ENCODE results near the gene RALGPS2. TPM values are rescaled to one million over a fixed set of nuclear protein-coding genes. Genes with fewer than 3 reads are reported as not detected.

Gene RALGPS2
- total and polyA plus RNA-seq, 2 of the 13 experiments (the other 11 are each of a cell fraction or from before 2014, with no cell fraction given), result 15.6 to 36.0 TPM

DNA sequence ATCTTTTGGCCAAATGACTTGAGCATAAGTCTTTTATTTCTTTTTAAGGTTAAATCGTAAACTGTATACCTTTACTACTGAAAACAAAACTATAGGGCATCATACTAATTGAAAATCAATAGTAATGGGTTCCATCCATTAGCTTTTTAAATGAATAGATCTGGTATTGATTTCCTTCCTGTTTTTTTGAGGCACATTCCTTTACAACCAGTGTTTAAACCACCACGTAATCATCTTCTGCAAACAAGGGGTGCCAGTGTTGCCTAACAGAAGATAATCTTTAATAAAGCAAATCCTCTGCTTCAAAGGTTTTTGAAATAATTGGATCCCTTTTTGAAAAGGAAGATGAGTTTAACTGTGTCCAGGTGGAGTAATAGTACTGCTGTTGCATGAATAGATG is 194.5 kb downstream of the RALGPS2 start (continued):
- TF ChIP-seq, protein P1, sequence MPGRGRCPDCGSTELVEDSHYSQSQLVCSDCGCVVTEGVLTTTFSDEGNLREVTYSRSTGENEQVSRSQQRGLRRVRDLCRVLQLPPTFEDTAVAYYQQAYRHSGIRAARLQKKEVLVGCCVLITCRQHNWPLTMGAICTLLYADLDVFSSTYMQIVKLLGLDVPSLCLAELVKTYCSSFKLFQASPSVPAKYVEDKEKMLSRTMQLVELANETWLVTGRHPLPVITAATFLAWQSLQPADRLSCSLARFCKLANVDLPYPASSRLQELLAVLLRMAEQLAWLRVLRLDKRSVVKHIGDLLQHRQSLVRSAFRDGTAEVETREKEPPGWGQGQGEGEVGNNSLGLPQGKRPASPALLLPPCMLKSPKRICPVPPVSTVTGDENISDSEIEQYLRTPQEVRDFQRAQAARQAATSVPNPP (CRISPR knock-in tag; IDR thresholded peaks at IDR 0.05), result no peak
- TF ChIP-seq CEBPG (CRISPR knock-in tag; IDR thresholded peaks at IDR 0.05) (peak; percentile 91), ZNF329 (CRISPR knock-in tag; IDR thresholded peaks at IDR 0.05; ENCODE audit: low read depth) (no peak), KLF13 (CRISPR knock-in tag; IDR thresholded peaks at IDR 0.05) (no peak), KLF12 (CRISPR knock-in tag; IDR thresholded peaks at IDR 0.05; ENCODE audit: borderline replicate concordance) (no peak), ZNF660 (CRISPR knock-in tag; IDR thresholded peaks at IDR 0.05; ENCODE audit: borderline replicate concordance, low read depth) (no peak), PAX8 (CRISPR knock-in tag; IDR thresholded peaks at IDR 0.05; ENCODE audit: borderline replicate concordance) (no peak), FOXP1 (IDR thresholded peaks at IDR 0.05) (no peak), FOXP1 (CRISPR knock-in tag; IDR thresholded peaks at IDR 0.05) (peak; percentile 92; the same call in 1 of the 2 replicates), HDAC6 (IDR thresholded peaks at IDR 0.05; ENCODE audit: low read depth, low read length) (no peak), ZNF761 (CRISPR knock-in tag; conservative IDR thresholded peaks at IDR 0.05) (no peak), ZMAT3 (CRISPR knock-in tag; conservative IDR thresholded peaks at IDR 0.05) (no peak), IKZF1 (IDR thresholded peaks at IDR 0.05) (no peak), KDM5B (CRISPR knock-in tag; IDR thresholded peaks at IDR 0.05; ENCODE audit: borderline replicate concordance) (no peak), YY1 (IDR thresholded peaks at IDR 0.05; ENCODE audit: insufficient read depth, insufficient replicate concordance, low read depth, low read length) (no peak)
- TF ChIP-seq, protein P2, sequence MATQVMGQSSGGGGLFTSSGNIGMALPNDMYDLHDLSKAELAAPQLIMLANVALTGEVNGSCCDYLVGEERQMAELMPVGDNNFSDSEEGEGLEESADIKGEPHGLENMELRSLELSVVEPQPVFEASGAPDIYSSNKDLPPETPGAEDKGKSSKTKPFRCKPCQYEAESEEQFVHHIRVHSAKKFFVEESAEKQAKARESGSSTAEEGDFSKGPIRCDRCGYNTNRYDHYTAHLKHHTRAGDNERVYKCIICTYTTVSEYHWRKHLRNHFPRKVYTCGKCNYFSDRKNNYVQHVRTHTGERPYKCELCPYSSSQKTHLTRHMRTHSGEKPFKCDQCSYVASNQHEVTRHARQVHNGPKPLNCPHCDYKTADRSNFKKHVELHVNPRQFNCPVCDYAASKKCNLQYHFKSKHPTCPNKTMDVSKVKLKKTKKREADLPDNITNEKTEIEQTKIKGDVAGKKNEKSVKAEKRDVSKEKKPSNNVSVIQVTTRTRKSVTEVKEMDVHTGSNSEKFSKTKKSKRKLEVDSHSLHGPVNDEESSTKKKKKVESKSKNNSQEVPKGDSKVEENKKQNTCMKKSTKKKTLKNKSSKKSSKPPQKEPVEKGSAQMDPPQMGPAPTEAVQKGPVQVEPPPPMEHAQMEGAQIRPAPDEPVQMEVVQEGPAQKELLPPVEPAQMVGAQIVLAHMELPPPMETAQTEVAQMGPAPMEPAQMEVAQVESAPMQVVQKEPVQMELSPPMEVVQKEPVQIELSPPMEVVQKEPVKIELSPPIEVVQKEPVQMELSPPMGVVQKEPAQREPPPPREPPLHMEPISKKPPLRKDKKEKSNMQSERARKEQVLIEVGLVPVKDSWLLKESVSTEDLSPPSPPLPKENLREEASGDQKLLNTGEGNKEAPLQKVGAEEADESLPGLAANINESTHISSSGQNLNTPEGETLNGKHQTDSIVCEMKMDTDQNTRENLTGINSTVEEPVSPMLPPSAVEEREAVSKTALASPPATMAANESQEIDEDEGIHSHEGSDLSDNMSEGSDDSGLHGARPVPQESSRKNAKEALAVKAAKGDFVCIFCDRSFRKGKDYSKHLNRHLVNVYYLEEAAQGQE (IDR thresholded peaks at IDR 0.05; ENCODE audit: borderline replicate concordance in 1 of 2, low read depth in 1 of 2, low read length in 2 of 2), result no peak
- TF ChIP-seq, protein P3, sequence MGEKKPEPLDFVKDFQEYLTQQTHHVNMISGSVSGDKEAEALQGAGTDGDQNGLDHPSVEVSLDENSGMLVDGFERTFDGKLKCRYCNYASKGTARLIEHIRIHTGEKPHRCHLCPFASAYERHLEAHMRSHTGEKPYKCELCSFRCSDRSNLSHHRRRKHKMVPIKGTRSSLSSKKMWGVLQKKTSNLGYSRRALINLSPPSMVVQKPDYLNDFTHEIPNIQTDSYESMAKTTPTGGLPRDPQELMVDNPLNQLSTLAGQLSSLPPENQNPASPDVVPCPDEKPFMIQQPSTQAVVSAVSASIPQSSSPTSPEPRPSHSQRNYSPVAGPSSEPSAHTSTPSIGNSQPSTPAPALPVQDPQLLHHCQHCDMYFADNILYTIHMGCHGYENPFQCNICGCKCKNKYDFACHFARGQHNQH (CRISPR knock-in tag; IDR thresholded peaks at IDR 0.05), result no peak; the same call in 1 of the 2 replicates
- TF ChIP-seq, protein P4, sequence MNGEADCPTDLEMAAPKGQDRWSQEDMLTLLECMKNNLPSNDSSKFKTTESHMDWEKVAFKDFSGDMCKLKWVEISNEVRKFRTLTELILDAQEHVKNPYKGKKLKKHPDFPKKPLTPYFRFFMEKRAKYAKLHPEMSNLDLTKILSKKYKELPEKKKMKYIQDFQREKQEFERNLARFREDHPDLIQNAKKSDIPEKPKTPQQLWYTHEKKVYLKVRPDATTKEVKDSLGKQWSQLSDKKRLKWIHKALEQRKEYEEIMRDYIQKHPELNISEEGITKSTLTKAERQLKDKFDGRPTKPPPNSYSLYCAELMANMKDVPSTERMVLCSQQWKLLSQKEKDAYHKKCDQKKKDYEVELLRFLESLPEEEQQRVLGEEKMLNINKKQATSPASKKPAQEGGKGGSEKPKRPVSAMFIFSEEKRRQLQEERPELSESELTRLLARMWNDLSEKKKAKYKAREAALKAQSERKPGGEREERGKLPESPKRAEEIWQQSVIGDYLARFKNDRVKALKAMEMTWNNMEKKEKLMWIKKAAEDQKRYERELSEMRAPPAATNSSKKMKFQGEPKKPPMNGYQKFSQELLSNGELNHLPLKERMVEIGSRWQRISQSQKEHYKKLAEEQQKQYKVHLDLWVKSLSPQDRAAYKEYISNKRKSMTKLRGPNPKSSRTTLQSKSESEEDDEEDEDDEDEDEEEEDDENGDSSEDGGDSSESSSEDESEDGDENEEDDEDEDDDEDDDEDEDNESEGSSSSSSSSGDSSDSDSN (CRISPR knock-in tag; IDR thresholded peaks at IDR 0.05), result no peak
- TF ChIP-seq, protein P5, sequence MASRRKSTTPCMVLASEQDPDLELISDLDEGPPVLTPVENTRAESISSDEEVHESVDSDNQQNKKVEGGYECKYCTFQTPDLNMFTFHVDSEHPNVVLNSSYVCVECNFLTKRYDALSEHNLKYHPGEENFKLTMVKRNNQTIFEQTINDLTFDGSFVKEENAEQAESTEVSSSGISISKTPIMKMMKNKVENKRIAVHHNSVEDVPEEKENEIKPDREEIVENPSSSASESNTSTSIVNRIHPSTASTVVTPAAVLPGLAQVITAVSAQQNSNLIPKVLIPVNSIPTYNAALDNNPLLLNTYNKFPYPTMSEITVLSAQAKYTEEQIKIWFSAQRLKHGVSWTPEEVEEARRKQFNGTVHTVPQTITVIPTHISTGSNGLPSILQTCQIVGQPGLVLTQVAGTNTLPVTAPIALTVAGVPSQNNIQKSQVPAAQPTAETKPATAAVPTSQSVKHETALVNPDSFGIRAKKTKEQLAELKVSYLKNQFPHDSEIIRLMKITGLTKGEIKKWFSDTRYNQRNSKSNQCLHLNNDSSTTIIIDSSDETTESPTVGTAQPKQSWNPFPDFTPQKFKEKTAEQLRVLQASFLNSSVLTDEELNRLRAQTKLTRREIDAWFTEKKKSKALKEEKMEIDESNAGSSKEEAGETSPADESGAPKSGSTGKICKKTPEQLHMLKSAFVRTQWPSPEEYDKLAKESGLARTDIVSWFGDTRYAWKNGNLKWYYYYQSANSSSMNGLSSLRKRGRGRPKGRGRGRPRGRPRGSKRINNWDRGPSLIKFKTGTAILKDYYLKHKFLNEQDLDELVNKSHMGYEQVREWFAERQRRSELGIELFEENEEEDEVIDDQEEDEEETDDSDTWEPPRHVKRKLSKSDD (CRISPR knock-in tag; IDR thresholded peaks at IDR 0.05; ENCODE audit: low read depth), result no peak
- TF ChIP-seq, protein P6, sequence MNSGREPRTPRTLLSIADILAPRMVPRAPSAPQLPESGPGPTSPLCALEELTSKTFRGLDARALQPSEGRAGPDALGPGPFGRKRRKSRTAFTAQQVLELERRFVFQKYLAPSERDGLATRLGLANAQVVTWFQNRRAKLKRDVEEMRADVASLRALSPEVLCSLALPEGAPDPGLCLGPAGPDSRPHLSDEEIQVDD (CRISPR knock-in tag; IDR thresholded peaks at IDR 0.05; ENCODE audit: borderline replicate concordance), result no peak

Measured in HepG2 (cell line).